Stimulated activated CD4-positive, alpha-beta T cell treated with anti-CD3 and anti-CD28 coated beads, Interleukin-4, amount 100 ng/mL, for 4 hours (primary cell): Measurements from ENCODE around the gene IBTK.
"Not testable (repeated sequence)": the region's sequence is repeated elsewhere in the genome, so short reads cannot be mapped to it uniquely, and the experiment has no call there.

Experiments used
- DNase-seq, 2 experiments: peaks; one replicate each; pipeline ENCODE4 v3.0.0-alpha.2; 2020

The IBTK gene

DNA sequence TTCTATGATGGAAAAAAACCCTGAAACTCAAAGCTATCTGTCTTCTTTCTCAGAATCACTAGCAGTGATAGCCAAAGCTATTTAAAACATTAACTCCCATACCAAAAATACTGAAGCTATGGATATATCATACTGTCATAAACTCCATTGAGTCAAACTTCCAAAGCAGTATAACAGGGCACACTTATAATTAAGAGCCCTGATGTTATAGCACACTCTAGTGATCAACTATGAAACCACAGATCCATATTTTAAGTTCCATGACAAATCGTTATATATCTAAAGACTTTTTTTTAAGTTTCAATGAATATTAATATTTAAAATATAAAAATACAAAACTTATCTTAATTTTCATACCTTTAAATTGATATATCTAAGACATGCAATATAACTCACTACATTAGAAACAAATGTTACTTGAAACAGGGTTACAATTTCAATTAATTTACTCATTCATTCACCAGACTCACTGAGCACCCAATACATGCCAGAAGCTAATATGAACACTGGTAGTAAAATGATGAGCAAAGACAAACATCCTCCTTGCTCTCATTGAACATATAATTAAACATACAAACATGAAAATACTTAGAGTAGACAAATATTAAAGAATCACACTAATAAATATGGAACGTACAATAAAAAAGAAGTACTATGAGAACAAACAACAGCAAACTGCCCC is 69.3 kb downstream of the IBTK start:
- no peak for DNase-seq

GRCh38 chr6:82176616-82177015 is 70.9 kb downstream of the IBTK start:
- no peak for DNase-seq

DNA sequence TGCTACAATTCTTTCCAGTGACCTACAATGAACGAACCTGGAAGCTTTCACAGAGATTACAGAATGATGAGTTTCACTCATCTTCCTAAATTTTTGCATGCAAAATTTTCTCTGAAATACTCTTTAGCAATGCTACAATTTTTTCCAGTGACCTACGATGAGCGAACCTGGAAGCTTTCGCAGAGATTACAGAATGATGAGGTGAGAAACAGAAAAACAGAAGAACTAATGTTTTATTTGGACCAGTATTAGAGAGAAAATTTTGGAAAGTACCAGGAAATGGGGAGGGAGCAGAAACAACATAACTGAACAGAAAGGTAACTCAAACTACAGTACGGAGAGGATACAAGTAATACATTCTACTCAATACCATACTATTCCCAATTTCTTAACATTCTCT is 75.0 kb downstream of the IBTK start:
- no peak for DNase-seq

- no peak for DNase-seq
These were observed 78.2 kb downstream of the IBTK start for GRCh38 chr6:82169138-82169876.

GRCh38 chr6:82166493-82166892 is 81.1 kb downstream of the IBTK start:
- no peak for DNase-seq

DNA sequence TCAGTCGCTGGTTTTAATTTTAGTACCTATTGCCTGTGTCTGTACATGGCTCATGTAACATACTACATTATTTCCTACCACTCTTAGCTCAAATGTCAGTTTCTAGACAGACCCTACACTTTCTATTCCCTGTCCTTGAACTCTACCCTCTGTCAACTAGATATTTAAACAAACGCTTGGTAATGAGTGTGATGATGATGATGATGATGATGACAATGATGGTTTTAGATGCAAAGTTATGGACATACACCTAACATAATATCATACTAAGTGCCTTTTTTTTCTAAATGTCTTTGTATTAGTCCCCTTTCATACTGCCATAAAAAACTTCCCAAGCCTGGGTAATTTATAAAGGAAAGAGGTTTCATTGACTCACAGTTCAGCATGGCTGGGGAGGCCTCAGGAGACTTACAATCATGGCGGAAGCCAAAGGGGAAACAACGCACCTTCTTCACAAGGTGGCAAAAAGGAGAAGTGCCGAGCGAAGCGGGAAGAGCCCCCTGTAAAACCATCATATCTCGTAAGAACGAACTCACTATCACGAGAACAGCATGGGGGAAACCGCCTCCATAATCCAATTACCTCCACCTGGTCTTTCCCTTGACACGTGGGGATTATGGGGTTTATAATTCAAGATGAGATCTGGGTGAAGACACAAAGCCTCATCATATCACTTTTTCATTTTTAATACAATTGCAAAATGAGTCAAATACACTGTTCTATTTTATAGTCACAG is 87.1 kb downstream of the IBTK start:
- no peak for DNase-seq

GRCh38 chr6:82152786-82153185 is 94.8 kb downstream of the IBTK start:
- not testable (repeated sequence) for DNase-seq

GRCh38 chr6:82151147-82151546 is 96.4 kb downstream of the IBTK start:
- DNase-seq = not testable (repeated sequence)

GRCh38 chr6:82145926-82146452 is 101.6 kb downstream of the IBTK start:
- DNase-seq = no peak

DNA sequence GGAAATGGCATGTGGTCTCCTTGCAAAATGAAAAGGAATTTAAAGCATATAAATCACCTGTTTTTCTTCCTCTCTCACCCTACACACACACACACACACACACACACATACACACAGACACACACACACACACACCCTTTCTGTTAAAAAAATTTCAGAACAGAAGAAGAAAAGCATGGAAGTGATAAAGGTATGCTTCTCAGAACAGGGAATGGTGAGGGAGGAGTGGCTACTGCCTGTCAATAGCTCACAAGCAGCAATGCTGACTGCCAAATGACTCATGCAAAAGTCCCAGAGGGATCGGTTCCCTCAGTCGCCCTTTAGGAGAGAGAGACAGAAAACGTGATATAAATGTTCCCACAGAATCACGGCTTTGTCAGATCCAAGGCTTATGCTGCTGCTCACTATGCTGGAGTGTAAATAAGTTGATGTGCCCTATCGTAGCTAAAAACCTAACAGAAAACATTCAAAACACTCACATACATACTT is 102.6 kb downstream of the IBTK start:
- no peak for DNase-seq

DNA sequence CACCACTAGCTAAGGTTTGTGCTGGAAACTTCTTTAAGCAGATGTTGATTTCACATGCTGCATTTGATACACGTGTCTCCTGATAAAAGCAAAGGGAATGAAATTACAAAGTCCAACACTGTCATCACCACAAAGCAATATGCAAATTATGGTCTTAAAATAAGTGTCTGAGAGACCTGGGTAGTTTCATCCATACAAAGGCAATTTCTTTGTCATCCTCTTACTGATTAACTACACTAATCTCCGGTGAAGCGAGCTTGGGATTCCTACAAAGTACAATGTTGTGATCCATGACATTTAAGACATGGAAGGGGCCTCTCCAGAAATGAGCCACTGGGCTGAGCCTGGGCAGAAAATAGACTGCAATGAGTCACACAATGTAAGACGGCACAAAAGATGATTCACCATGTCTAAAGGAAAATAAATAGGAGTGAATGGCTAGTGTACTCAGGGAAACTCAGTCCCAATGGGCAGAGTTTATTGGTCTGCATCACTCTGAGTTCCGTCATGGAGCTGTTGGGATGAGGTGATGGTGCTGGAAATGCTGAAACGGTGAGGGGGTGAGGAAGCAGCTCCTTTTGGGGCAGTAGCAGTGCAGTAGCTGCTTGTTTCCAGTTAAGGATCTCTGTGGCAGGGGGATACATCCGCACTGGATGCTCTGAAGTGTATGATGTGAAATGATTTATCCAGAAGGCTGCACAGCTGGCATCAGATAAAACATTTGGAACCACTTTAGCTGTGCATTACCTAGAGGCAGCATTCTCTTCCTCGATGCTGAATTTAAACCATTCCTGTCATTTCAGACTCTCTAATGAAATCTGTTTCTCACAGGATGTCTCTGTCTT is 103.3 kb downstream of the IBTK start:
- DNase-seq = no peak

- DNase-seq = no peak
These were observed 104.5 kb downstream of the IBTK start for GRCh38 chr6:82143041-82143481.

DNA sequence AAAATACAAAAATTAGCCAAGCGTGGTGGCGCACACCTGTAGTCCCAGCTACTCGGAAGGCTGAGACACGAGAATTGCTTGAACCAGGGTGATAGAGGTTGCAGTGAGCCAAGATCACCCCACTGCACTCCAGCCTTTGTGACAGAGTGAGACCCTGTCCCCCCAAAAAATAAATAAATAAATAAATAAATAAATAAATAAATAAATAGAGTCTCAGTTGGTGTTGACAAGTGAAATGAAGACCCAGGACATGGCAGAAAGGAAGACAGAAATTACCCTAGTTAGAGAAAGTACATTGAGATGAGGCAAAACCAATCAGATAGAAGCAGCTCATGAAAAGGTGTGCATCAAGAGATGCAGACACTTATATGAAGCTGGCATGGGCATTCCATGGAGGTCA is 105.0 kb downstream of the IBTK start:
- no peak for DNase-seq

- no peak for DNase-seq
These were observed 109.3 kb downstream of the IBTK start for GRCh38 chr6:82138075-82138791.

GRCh38 chr6:82131441-82131840 is 116.1 kb downstream of the IBTK start:
- DNase-seq = no peak

DNA sequence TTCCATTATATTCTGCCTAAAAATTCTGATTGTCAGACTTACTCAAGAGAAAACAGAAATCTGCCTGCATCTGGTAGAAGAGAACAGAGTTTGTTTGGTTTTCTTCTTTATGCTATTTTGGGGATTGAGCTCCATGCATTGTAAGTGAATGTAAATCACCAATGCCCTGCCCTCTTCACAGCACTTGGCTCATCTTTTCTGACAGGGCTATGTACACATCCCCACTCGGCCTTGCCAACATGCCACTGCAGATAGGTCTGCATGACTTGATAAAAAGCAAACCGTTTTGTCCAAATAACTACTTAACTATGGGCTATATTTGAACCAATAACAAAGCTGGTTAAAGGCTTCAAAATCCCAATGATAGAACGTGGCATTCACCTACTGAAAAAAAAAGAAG is 117.7 kb downstream of the IBTK start:
- no peak for DNase-seq

GRCh38 chr6:82128973-82129372 is 118.6 kb downstream of the IBTK start:
- not testable (repeated sequence) for DNase-seq

DNA sequence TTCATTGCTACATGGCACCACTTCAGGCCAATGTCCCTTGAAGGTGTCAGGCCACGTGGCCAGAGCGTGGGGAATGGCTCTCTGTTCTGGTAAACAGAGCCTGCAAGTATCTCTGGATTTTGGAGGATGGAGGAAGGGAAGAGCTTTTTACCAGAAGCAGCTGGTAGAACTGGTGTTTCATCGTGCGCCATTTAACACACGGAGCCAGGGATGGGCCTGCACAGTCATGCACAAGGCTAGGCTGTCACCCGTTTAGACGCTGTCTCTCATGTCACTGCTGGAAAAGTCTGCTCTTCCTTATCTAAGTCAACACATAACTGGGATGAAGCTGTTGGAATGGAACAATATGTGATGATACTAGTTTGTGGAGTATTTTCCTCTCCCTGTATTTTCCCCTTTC is 123.9 kb downstream of the IBTK start:
- no peak for DNase-seq
